HG03469 (cell line): ENCODE data around the gene CDH23.

Experiments used
- ATAC-seq: cut with Tn5 transposase; IDR thresholded peaks from one replicate; pipeline ENCODE4 v1.9.1; 2021; ENCODE audit warnings: mild to moderate bottlenecking, moderate library complexity, moderate number of reproducible peaks; ENCODE audit not compliant: unreplicated experiment

CDH23 gene

GRCh38 chr10:71801361-71801760 lies 404.6 kb downstream of the CDH23 start:
- ATAC-seq, result no peak

GRCh38 chr10:71802235-71802634 lies 405.5 kb downstream of the CDH23 start:
- no peak for ATAC-seq

- no peak for ATAC-seq
Observed at GRCh38 chr10:71802715-71803488, 406.2 kb downstream of the CDH23 start.

- ATAC-seq, result no peak
Observed at GRCh38 chr10:71804077-71804476, 407.4 kb downstream of the CDH23 start.

- ATAC-seq, result no peak
Observed at GRCh38 chr10:71805776-71806703, 409.3 kb downstream of the CDH23 start.

GRCh38 chr10:71806704-71807556 lies 410.2 kb downstream of the CDH23 start:
- ATAC-seq, result no peak

GRCh38 chr10:71807557-71808510 lies 411.1 kb downstream of the CDH23 start:
- no peak for ATAC-seq

- ATAC-seq, result no peak
Observed at GRCh38 chr10:71809628-71810027, 412.9 kb downstream of the CDH23 start.

- ATAC-seq, result no peak
Observed at GRCh38 chr10:71810048-71810750, 413.5 kb downstream of the CDH23 start.

GRCh38 chr10:71811351-71811750 lies 414.6 kb downstream of the CDH23 start:
- ATAC-seq, result no peak

- ATAC-seq, result no peak
Observed at GRCh38 chr10:71812016-71812912, 415.5 kb downstream of the CDH23 start.

- no peak for ATAC-seq
Observed at GRCh38 chr10:71812913-71813590, 416.3 kb downstream of the CDH23 start.

GRCh38 chr10:71814922-71815411 lies 418.2 kb downstream of the CDH23 start:
- no peak for ATAC-seq

- no peak for ATAC-seq
Observed at GRCh38 chr10:71815515-71816130, 418.9 kb downstream of the CDH23 start.

GRCh38 chr10:71816421-71816851 lies 419.7 kb downstream of the CDH23 start:
- ATAC-seq, result no peak

- ATAC-seq, result no peak
Observed at GRCh38 chr10:71816936-71817618, 420.4 kb downstream of the CDH23 start.
